NOMO-1 treated with DMSO at 0.1 percent for 48 hours (cell line): Measurements from ENCODE around the gene MEP1B.
"Not testable (repeated sequence)": the region's sequence is repeated elsewhere in the genome, so short reads cannot be mapped to it uniquely, and the experiment has no call there.

ENCODE experiments used
- DNase-seq: peaks from one replicate; lab custom pipeline; 2025; ENCODE audit not compliant: unreplicated experiment; lab: John Stamatoyannopoulos, UW

Gene MEP1B

GRCh38 chr18:32189790-32190189, at the start of gene MEP1B:
Gene MEP1B (plus strand): TSS chr18:32190039. CDS start chr18:32190071, 32 bp downstream.
- DNase-seq: no peak

DNA sequence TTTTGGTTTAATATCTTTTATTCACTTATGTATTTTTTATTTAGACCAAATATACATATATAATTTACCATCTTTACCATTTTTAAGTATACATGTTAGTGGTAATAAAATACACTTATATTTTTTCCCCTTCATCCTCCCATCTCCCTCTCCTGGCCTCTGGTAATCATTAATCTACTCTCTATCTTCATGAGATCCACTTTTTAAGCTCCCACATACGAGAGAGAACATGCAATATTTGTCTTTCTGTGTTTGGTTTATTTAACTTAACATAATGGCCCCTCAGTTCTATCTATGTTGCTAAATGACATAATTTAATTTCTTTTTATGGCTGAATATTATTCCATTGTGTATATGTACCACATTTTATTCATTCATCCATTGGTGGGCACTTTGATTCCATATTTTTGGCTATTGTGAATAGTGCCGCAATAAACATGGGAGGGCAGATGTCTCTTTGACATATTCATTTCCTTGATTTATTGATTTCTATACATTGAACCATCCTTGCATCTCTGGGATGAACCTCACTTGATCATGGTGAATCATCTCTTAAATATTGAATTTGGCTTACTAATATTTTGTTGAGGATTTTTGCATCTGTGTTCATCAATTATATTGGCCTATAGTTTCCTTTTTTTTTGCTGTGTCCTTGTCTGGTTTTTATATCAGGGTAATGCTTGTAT, 41.5 kb upstream of the MEP1B start:
- no peak for DNase-seq

DNA sequence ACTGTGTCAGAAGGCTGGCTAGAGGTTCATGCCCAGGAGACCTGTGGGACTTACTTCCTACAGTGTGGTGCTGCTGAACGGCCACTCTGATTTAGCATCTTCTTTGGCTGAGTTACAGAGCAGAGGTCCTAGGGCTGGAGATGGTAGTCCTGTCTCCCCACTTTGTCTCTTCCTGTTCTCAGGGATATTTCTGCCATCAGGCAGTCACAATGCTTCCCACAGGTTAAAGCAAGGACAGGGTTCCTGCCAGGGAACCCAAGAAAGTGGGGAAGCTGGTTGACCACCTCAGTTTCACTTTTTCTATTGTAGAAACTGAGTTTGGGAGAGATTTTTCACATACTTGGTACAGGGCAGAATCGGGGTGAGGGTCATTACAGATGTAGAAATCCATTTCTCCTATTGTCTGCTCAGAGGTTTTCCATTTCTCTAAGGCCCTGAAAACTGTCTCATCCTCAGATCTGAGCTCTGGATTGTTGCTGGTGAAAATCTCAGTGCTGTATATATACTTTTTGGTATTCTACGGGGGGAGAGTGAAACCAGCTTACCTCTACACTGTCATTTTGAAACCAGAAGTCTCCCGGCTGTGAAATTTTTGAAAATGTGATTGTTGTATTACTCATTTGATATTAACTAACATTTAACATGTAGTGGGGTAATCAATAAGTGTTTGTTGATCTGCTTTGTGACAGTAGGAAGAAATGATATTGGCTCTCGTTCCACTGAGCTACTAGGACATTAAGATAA, 37.0 kb upstream of the MEP1B start:
- DNase-seq: no peak

GRCh38 chr18:32156855-32157254, 33.0 kb upstream of the MEP1B start:
- peak; percentile 37 for DNase-seq

- DNase-seq: no peak
Observed at GRCh38 chr18:32157580-32157979, 32.3 kb upstream of the MEP1B start.

GRCh38 chr18:32158108-32158624, 31.7 kb upstream of the MEP1B start:
- peak; percentile 85 for DNase-seq

DNA sequence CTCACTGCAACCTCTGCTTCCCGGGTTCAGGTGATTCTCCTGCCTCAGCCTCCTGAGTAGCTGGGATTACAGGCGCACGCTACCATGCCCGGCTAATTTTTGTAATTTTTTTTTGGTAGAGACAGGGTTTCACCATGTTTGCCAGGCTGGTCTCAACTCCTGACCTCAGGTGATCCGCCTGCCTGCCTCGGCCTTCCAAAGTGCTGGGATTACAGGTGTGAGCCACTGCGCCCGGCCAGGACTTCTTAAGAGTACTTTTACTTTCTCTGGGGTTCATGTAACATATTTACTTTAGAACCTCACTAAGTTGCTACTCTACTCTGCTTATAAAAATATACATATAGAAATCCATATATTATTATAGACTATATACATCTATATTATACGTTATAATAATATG, 31.2 kb upstream of the MEP1B start:
- not testable (repeated sequence) for DNase-seq

- no peak for DNase-seq
Observed at GRCh38 chr18:32160547-32160946, 29.3 kb upstream of the MEP1B start.

DNA sequence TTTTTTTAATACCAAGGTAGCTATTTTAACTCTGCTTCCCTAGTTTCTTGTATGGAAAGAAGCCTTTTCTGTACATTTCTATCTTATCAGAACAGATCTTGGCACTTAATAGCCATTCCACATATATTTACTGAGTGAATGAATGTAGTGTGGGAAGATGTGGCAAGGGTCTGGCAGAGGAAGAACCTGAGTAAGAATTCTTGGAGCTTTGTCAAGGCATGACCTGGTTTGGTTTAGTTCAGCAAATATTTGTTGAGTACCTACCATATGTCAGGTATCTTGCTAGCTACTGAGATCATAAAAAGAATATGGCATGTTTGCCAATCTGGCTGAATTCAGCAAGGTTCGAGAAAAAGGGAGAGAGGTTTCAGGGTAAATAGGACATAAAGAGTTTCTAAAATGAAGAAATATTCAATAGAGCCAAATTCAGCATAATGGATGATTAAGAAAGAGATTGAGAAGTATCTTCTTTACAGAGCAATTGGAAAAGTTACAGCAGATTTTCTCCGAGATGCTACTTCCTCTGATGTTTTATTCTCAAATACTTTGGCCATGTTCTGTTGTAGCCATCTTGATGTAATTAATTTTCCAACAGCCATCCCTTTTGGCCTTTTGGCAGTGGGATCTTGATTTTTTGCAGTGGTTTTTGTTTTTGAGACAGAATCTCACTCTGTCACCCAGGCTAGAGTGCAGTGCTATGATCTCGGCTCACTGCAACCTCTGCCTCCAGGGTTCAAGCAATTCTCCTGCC, 21.7 kb upstream of the MEP1B start:
- no peak for DNase-seq

GRCh38 chr18:32173654-32174053, 16.2 kb upstream of the MEP1B start:
- no peak for DNase-seq

- no peak for DNase-seq
Observed at GRCh38 chr18:32174719-32175118, 15.1 kb upstream of the MEP1B start.

GRCh38 chr18:32175265-32175664, 14.6 kb upstream of the MEP1B start:
- no peak for DNase-seq

DNA sequence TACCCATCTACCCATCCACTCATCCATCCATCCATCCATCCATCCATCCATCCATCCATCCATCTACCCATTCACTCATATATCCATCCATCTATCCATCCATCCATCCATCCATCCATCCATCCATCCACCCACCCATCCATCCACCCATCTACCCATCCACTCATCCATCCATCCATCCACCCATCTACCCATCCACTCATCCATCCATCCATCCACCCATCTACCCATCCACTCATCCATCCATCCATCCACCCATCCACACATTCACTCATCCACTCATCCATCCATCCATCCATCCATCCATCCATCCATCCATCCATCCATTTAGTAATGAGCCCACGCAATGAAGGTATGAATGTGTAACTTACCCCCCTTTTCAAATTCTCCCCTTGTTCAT, 13.1 kb upstream of the MEP1B start:
- DNase-seq: not testable (repeated sequence)

DNA sequence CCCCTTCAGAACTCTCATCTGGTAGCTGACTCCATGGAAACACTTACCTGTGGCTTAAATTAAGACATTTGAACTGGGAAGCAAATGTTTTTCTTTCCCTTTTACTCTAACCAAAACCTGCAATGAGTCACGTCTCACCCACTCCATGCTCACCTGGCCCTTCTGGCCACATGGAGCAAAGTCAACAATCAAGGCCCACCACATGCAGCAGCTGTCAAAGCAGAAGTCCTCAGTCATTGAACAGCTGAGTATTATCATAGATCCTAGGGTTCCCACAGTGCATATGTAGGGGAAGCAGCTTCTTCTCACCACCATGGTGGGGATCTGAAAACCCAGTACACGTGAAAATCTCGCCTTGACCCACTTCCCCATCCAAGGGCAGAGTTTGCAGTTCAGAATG, 12.3 kb upstream of the MEP1B start:
- DNase-seq: no peak

- DNase-seq: no peak
Observed at GRCh38 chr18:32183503-32183902, 6.3 kb upstream of the MEP1B start.

DNA sequence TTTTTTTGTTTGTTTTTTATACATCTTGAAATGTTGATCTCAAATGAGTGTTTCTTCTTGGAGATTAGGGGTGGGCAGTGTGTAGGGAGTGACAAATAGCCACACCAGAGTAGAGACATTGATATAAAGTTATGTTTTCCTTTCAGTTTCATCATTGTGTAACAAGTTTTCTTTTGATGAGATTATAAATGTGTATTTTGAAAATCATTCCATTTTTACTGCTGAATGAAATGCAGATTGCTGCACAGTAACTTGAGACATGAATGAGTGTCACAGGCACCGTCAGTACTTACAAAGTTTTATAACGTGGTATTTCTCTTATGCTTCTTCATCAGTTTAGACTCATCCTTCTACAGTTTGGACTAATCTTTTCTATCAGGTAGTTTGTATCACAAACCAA, 370 bp downstream of the MEP1B start:
- no peak for DNase-seq

DNA sequence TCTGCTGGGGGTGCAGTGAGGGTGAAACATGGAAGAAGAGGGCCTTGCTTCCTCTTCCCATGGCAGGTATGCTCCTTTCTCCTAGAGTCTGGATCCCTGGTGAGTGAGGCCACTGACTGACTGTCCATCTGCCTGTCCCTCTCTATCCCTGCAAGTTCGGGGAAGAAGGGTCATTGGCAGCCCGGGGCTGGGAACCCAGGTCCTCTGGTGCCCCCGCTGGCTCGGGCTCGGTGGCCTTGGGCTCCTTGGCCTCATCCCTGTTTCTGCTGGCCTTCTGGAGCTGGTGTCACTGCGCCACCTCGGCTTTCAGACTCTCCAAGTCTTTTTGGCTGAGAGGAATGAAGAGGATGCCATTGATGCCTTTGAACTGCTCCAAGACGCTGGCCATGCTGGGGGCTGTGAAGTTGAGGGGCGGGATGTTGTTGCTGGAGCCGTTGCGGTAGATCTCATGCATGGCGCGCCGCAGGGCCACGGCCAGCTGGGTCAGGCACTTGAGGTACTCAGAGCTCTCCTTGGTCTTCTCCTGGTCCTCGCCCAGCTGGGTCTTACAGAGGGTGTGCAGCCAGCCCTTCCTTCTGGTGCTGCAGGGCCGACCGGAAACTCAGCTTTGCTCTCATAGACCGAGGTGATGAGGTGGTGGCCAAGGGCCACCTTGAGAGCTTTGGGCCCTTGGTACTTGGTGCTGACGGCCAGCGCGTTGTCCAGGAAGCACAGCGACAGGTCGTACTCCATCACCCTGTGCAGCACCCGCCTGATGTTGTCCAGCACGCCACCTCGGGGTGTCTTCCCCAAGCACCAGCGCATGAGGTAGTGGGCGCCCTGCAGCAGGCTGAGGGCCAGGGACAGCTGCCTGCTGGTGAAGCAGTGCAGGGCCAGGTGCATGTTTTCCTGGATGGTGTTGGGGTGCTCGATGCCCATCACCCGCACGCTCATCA, 6.3 kb downstream of the MEP1B start:
- no peak for DNase-seq

DNA sequence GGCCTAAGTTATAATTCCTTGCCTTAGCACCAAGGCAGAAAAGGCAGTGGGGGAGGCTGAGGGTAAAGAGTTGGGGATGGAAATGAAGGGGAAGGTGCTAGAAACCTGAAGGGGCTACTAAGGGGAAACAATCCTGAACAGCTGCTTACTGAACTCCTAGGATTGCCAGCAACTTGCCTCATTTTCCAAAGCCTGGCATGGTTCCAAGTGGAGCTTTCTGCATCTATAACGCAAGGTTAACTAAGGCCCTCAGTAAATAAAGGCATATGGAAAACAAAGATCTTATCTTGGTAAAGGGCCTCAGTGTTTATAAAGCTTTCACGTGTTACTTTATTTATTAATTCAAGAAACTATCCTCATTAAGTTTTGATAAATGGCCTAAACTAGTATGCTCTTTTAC, 10.9 kb downstream of the MEP1B start:
- no peak for DNase-seq

- DNase-seq: no peak
Observed at GRCh38 chr18:32201948-32202672, 12.3 kb downstream of the MEP1B start.

- no peak for DNase-seq
Observed at GRCh38 chr18:32208023-32208422, 18.2 kb downstream of the MEP1B start.
